IMR-90 (cell line): ENCODE data around the gene CEP295NL. TPM values are rescaled to one million over a fixed set of nuclear protein-coding genes. Genes with fewer than 3 reads are reported as not detected.

Source experiments
- ATAC-seq: fragments of 200-7000 bp; cut with Tn5 transposase; 2 replicates; pipeline ENCODE4 v1.9.1; 2020; ENCODE audit warnings: low read depth, mild to moderate bottlenecking, moderate library complexity
- BruUV-seq: library from RNA; stranded (reverse); fragments of 400-500 nt; replicated peaks from 2 replicates; lab custom pipeline; 2021; lab: Mats Ljungman, UMichigan
- CTCF ChIA-PET: fragments of 300-600 bp; formaldehyde crosslinking; extraction: SDS; loops from one replicate; lab custom pipeline; 2021; ENCODE audit warnings: antibody characterized with exemption; lab: Yijun Ruan, JAX
- POLR2A ChIA-PET: fragments of 300-600 bp; sonication (Branson Sonifier 250); formaldehyde crosslinking; loops from one replicate; lab custom pipeline; 2022; ENCODE audit warnings: antibody characterized with exemption; ENCODE audit not compliant: unreplicated experiment; lab: Charles Lee
- DNase-seq: peaks from one replicate; pipeline ENCODE4 v3.0.0; 2013
- H2AFZ ChIP-seq: replicated peaks from 2 replicates; pipeline ENCODE3; 2013; ENCODE audit warnings: low read length, mild to moderate bottlenecking; ENCODE audit not compliant: poor library complexity
- H2AK5ac ChIP-seq: 2 replicates; pipeline ENCODE4 v1.6.1; 2013; ENCODE audit warnings: low read depth, low read length, inconsistent platforms
- H2AK9ac ChIP-seq: replicated peaks from 2 replicates; pipeline ENCODE3; 2013; ENCODE audit warnings: mild to moderate bottlenecking, low read depth, low read length, moderate library complexity; ENCODE audit not compliant: poor library complexity
- H2BK120ac ChIP-seq: 2 replicates; pipeline ENCODE4 v1.6.1; 2013; ENCODE audit warnings: low read depth, low read length, inconsistent platforms
- H2BK15ac ChIP-seq: 3 replicates; pipeline ENCODE4 v1.6.1; 2013; ENCODE audit warnings: low read depth, low read length, inconsistent platforms
- H2BK20ac ChIP-seq: 2 replicates; pipeline ENCODE4 v1.6.1; 2013; ENCODE audit warnings: low read depth, mild to moderate bottlenecking, inconsistent platforms, low read length, moderate library complexity
- H2BK5ac ChIP-seq: 2 replicates; pipeline ENCODE4 v1.6.1; 2013; ENCODE audit warnings: mild to moderate bottlenecking, low read depth, low read length, inconsistent platforms; ENCODE audit not compliant: poor library complexity, severe bottlenecking
- H3K14ac ChIP-seq: replicated peaks from 2 replicates; pipeline ENCODE4 v1.6.1; 2013; ENCODE audit warnings: low read depth, low read length, inconsistent platforms
- H3K18ac ChIP-seq: 2 replicates; pipeline ENCODE4 v1.6.1; 2013; ENCODE audit warnings: low read depth, low read length, control low read depth
- H3K23ac ChIP-seq: 2 replicates; pipeline ENCODE4 v1.6.1; 2013; ENCODE audit warnings: low read depth, low read length, inconsistent platforms
- H3K27ac ChIP-seq: 2 replicates; pipeline ENCODE4 v1.5.1; 2013; ENCODE audit warnings: mild to moderate bottlenecking, control low read depth, low read length; ENCODE audit not compliant: insufficient read depth
- H3K27me3 ChIP-seq: 2 replicates; pipeline ENCODE4 v1.6.1; 2013; ENCODE audit warnings: low read length; ENCODE audit not compliant: control insufficient read depth, insufficient read depth
- H3K36me3 ChIP-seq: 2 replicates; pipeline ENCODE4 v1.6.1; 2013; ENCODE audit warnings: low read length, mixed read lengths; ENCODE audit not compliant: control insufficient read depth, insufficient read depth
- H3K4ac ChIP-seq: 2 replicates; pipeline ENCODE4 v1.6.1; 2013; ENCODE audit warnings: low read depth, low read length, inconsistent platforms
- H3K4me1 ChIP-seq: 2 replicates; pipeline ENCODE4 v1.6.1; 2013; ENCODE audit warnings: low read length, mixed read lengths; ENCODE audit not compliant: control insufficient read depth, insufficient read depth
- H3K4me2 ChIP-seq: 2 replicates; pipeline ENCODE4 v1.6.1; 2013; ENCODE audit warnings: low read depth, mild to moderate bottlenecking, control low read depth, low read length, moderate library complexity
- H3K4me3 ChIP-seq: 2 replicates; pipeline ENCODE4 v1.5.1; 2013; ENCODE audit warnings: low read depth, mild to moderate bottlenecking, control low read depth, low read length, moderate library complexity; ENCODE audit not compliant: insufficient read depth
- H3K56ac ChIP-seq: 2 replicates; pipeline ENCODE4 v1.6.1; 2013; ENCODE audit warnings: low read length, inconsistent platforms; ENCODE audit not compliant: insufficient read depth; ENCODE audit errors: extremely low read depth
- H3K79me1 ChIP-seq, 2 experiments: 2 replicates each; pipeline ENCODE4 v1.6.1; 2013; ENCODE audit warnings: low read length in 2 of 2, inconsistent platforms in 1 of 2, low read depth in 1 of 2
- H3K9ac ChIP-seq: 2 replicates; pipeline ENCODE4 v1.6.1; 2013; ENCODE audit warnings: low read depth, low read length, control low read depth
- H3K9me1 ChIP-seq: 2 replicates; pipeline ENCODE4 v1.6.1; 2013; ENCODE audit warnings: low read length, inconsistent platforms; ENCODE audit not compliant: insufficient read depth
- H3K9me3 ChIP-seq: 2 replicates; pipeline ENCODE4 v1.6.1; 2013; ENCODE audit warnings: low read length; ENCODE audit not compliant: control insufficient read depth, insufficient read depth
- H4K20me1 ChIP-seq: 2 replicates; pipeline ENCODE4 v1.6.1; 2013; ENCODE audit warnings: low read length, inconsistent platforms; ENCODE audit not compliant: insufficient read depth
- H4K5ac ChIP-seq: 2 replicates; pipeline ENCODE4 v1.6.1; 2013; ENCODE audit warnings: mild to moderate bottlenecking, low read depth, low read length, control low read depth
- H4K8ac ChIP-seq, 2 experiments: 2 replicates each; pipeline ENCODE4 v1.6.1; 2013; ENCODE audit warnings: low read depth in 2 of 2, low read length in 2 of 2, control low read depth in 1 of 2, inconsistent platforms in 1 of 2
- H4K91ac ChIP-seq: 2 replicates; pipeline ENCODE4 v1.6.1; 2013; ENCODE audit warnings: low read depth, low read length, inconsistent platforms; ENCODE audit not compliant: insufficient read depth
- BHLHE40 ChIP-seq: fragments of 150-350 bp; IDR thresholded peaks from 2 replicates; pipeline ENCODE4 v1.6.1; 2016; ENCODE audit warnings: mild to moderate bottlenecking, low read depth, low read length
- CEBPB ChIP-seq: IDR thresholded peaks from 2 replicates; pipeline ENCODE4 v1.6.1; 2012; ENCODE audit warnings: low read depth, low read length, improper control_type of control experiment
- CHD1 ChIP-seq: IDR thresholded peaks from 2 replicates; pipeline ENCODE4 v1.6.1; 2012; ENCODE audit warnings: low read depth, low read length, improper control_type of control experiment
- CTCF ChIP-seq: conservative IDR thresholded peaks from 2 replicates; pipeline ENCODE4 v1.5.1; 2012; ENCODE audit warnings: mild to moderate bottlenecking, low read depth, low read length, improper control_type of control experiment
- ELK1 ChIP-seq: fragments of 150-350 bp; IDR thresholded peaks from 2 replicates; pipeline ENCODE4 v1.6.1; 2016; ENCODE audit warnings: low read depth, mild to moderate bottlenecking, low read length, moderate library complexity, borderline replicate concordance
- FOS ChIP-seq: fragments of 150-350 bp; IDR thresholded peaks from 2 replicates; pipeline ENCODE4 v1.6.1; 2016; ENCODE audit warnings: low read depth, low read length
- MAFK ChIP-seq: IDR thresholded peaks from 2 replicates; pipeline ENCODE4 v1.6.1; 2012; ENCODE audit warnings: low read depth, low read length, improper control_type of control experiment
- MAZ ChIP-seq: IDR thresholded peaks from 2 replicates; pipeline ENCODE4 v1.6.1; 2012; ENCODE audit warnings: low read depth, mild to moderate bottlenecking, low read length, improper control_type of control experiment, moderate library complexity, borderline replicate concordance
- MXI1 ChIP-seq: IDR thresholded peaks from 2 replicates; pipeline ENCODE4 v1.6.1; 2012; ENCODE audit warnings: low read depth, mild to moderate bottlenecking, low read length, moderate library complexity, borderline replicate concordance
- NFE2L2 ChIP-seq: fragments of 150-350 bp; IDR thresholded peaks from 2 replicates; pipeline ENCODE4 v1.6.1; 2016; ENCODE audit warnings: low read depth, mild to moderate bottlenecking, low read length
- POLR2A ChIP-seq: IDR thresholded peaks from 2 replicates; pipeline ENCODE4 v1.6.1; 2012; ENCODE audit warnings: mild to moderate bottlenecking, low read depth, low read length
- RAD21 ChIP-seq: IDR thresholded peaks from 2 replicates; pipeline ENCODE4 v1.6.1; 2012; ENCODE audit warnings: low read length, improper control_type of control experiment
- RCOR1 ChIP-seq: IDR thresholded peaks from 2 replicates; pipeline ENCODE4 v1.6.1; 2012; ENCODE audit warnings: mild to moderate bottlenecking, low read length, improper control_type of control experiment; ENCODE audit not compliant: insufficient replicate concordance
- RFX5 ChIP-seq: IDR thresholded peaks from 2 replicates; pipeline ENCODE4 v1.8.0; 2012; ENCODE audit warnings: low read depth, mild to moderate bottlenecking, low read length, moderate library complexity
- WGBS, 2 experiments: methylation state at CpG; one replicate each; pipeline versions ENCODE4 v1.1.5 to v1.1.7; 2013; ENCODE audit warnings: missing lambda C conversion rate in 2 of 2; ENCODE audit not compliant: insufficient read length in 1 of 2; ENCODE audit errors: extremely low coverage in 2 of 2; 5-methylcytosine and 5-hydroxymethylcytosine counted together
- dilution Hi-C: fragments of 300-500 bp; cut with HindIII; formaldehyde crosslinking; loops from one replicate; pipeline ENCODE4 v1.14.3; 2018; ENCODE audit warnings: low sequenced_read_pairs; ENCODE audit not compliant: unreplicated experiment
- in situ Hi-C: fragments of 300-500 bp; cut with MboI; formaldehyde crosslinking; loops from 3 replicates; pipeline ENCODE4 v1.14.3; 2019; ENCODE audit warnings: low sequenced_read_pairs, inconsistent platforms, mixed read lengths
- intact Hi-C: fragments of 100-400 bp; cut with micrococcal nuclease; formaldehyde crosslinking; loops from 2 replicates; pipeline ENCODE4 v1.10.0; 2022
- polyA plus RNA-seq, 3 experiments: library from polyadenylated mRNA; depleted of rRNA; stranded (reverse); fragments of >200 nt; gene quantifications; 2 replicates each; pipeline ENCODE4 v1.2.3, GENCODE V29; 2012; ENCODE audit warnings: low replicate concordance in 1 of 3
- total RNA-seq: library from RNA; depleted of rRNA; stranded (reverse); fragments of >200 nt; gene quantifications from 2 replicates; pipeline ENCODE4 v1.2.3, GENCODE V29; 2012
- TF ChIP-seq, protein P1 (sequence below): fragments of 150-350 bp; IDR thresholded peaks from 2 replicates; pipeline ENCODE4 v1.6.1; 2017; ENCODE audit warnings: mild to moderate bottlenecking, antibody characterized with exemption, low read length, low read depth

Gene CEP295NL
- total and polyA plus RNA-seq, 2 of the 4 experiments (the other 2 are of a cell fraction): 0.31 to 0.72 TPM

GRCh38 chr17:78912082-78912481, 9.1 kb upstream of the CEP295NL start:
- Histone ChIP-seq H3K27me3 (no peaks in the 10 kb centered on the region), H4K20me1 (peaks cover 90% of the 10 kb centered on the region), H4K91ac (no peak overlapping the region), H2AK9ac (no peak overlapping the region), H2BK5ac (no peak overlapping the region), H2BK20ac (no peak overlapping the region), H3K23ac (no peak overlapping the region; the same call in 1 of the 2 replicates), H3K36me3 (peaks cover 15% of the 10 kb centered on the region), H3K56ac (no peak overlapping the region), H4K8ac (no peak overlapping the region), H3K27ac (no peak overlapping the region), H3K4me1 (peaks cover 13% of the 10 kb centered on the region), H3K9ac (no peak overlapping the region), H3K4me2 (no peak overlapping the region), H3K9me3 (no peaks in the 10 kb centered on the region), H3K9me1 (peaks cover 42% of the 10 kb centered on the region), H3K79me1 (peaks cover 28 to 82% of the 10 kb centered on the region in 2 experiments), H3K18ac (no peak overlapping the region), H3K4ac (no peak overlapping the region), H2BK15ac (no peak overlapping the region), H3K14ac (no peak overlapping the region), H2BK120ac (no peak overlapping the region), H2AK5ac (no peak overlapping the region), H4K5ac (no peak overlapping the region), H3K4me3 (no peak overlapping the region), H2AFZ (no peak overlapping the region)
- DNase-seq: no peak
- BruUV-seq: no TSS peak
- dilution Hi-C loops (no loop called here), in situ Hi-C loops (no loop called here), intact Hi-C loops (no loop called here)
- CTCF ChIA-PET: no interaction called here
- TF ChIP-seq ELK1 (no peak), BHLHE40 (no peak), MAZ (no peak), RCOR1 (no peak), RAD21 (no peak), MAFK (no peak), FOS (no peak), CHD1 (no peak), POLR2A (no peak), NFE2L2 (no peak), CEBPB (no peak), CTCF (no peak), MXI1 (no peak), RFX5 (no peak)
- TF ChIP-seq, protein P1, sequence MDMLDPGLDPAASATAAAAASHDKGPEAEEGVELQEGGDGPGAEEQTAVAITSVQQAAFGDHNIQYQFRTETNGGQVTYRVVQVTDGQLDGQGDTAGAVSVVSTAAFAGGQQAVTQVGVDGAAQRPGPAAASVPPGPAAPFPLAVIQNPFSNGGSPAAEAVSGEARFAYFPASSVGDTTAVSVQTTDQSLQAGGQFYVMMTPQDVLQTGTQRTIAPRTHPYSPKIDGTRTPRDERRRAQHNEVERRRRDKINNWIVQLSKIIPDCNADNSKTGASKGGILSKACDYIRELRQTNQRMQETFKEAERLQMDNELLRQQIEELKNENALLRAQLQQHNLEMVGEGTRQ: no peak
- WGBS, 2 experiments: 94% methylated on average over 5 of the region's 8 CpGs; no CpG with 5 or more reads in 1 of the 2 experiments
- no peak for ATAC-seq
- POLR2A ChIA-PET: no interaction called here
